Vagina (tissue), 2 donors: ENCODE measurements around the gene PAPLN.

Source experiments
- CTCF ChIP-seq, 3 experiments: fragments of 450-650 bp in 2 of 3; fragments of 200-600 bp in 1 of 3; sonication (generic) in 1 of 3; IDR thresholded peaks; one replicate each; pipeline ENCODE4 v1.5.1; 2017 to 2019; ENCODE audit warnings: antibody characterized with exemption in 3 of 3, mild to moderate bottlenecking in 2 of 3, moderate library complexity in 2 of 3
- POLR2A ChIP-seq, 2 donors: fragments of 450-650 bp; IDR thresholded peaks; one replicate each; pipeline ENCODE4 v1.6.1; 2017; ENCODE audit warnings: antibody characterized with exemption in 2 of 2, mild to moderate bottlenecking in 2 of 2, moderate library complexity in 2 of 2

GRCh38 chr14:73234029-73234428 lies 3.3 kb upstream of the PAPLN start:
- TF ChIP-seq CTCF (IDR thresholded peaks at IDR 0.05) (no peak), POLR2A (IDR thresholded peaks at IDR 0.05) (no peak)
